T47D (cell line): ENCODE results near the gene TTYH1.

ENCODE experiments used
- DNase-seq, 2 experiments: peaks; one replicate each; pipeline versions ENCODE4 v3.0.0 to v3.0.0-alpha.2; 2011 to 2012; ENCODE audit warnings: low read depth in 1 of 2, low spot score in 1 of 2
- JUND ChIP-seq: IDR thresholded peaks from 2 replicates; pipeline ENCODE4 v1.6.1; 2012; ENCODE audit warnings: low read depth
- in situ Hi-C: cut with HindIII; loops from 2 replicates; pipeline ENCODE4 v1.10.0; 2016; ENCODE audit warnings: low sequenced_read_pairs, low pct_unique_long_range_greater_than_20kb

TTYH1 gene

GRCh38 chr19:54407780-54408179, 7.5 kb upstream of the TTYH1 start:
- TF ChIP-seq JUND, result no peak
- no peak for DNase-seq
- in situ Hi-C loops, result no loop called here

GRCh38 chr19:54408456-54409026, 6.7 kb upstream of the TTYH1 start:
- no peak for TF ChIP-seq JUND
- DNase-seq, result no peak
- in situ Hi-C loops, result no loop called here

GRCh38 chr19:54411033-54411432, 4.2 kb upstream of the TTYH1 start:
- TF ChIP-seq JUND, result no peak
- no peak for DNase-seq
- in situ Hi-C loops, result no loop called here

- in situ Hi-C loops, result no loop called here
- TF ChIP-seq JUND, result no peak
- no peak for DNase-seq
These were observed 2.4 kb upstream of the TTYH1 start for GRCh38 chr19:54412877-54413276.

GRCh38 chr19:54414156-54414555, 1.1 kb upstream of the TTYH1 start:
- no peak for TF ChIP-seq JUND
- DNase-seq, result no peak
- in situ Hi-C loops, result no loop called here

- no peak for TF ChIP-seq JUND
- in situ Hi-C loops, result no loop called here
- no peak for DNase-seq
These were observed 823 bp downstream of the TTYH1 start for GRCh38 chr19:54415901-54416673.

GRCh38 chr19:54416695-54417491, 1.6 kb downstream of the TTYH1 start:
- in situ Hi-C loops, result no loop called here
- no peak for DNase-seq
- TF ChIP-seq JUND, result no peak

- TF ChIP-seq JUND, result no peak
- in situ Hi-C loops, result no loop called here
- DNase-seq, result no peak
These were observed 3.0 kb downstream of the TTYH1 start for GRCh38 chr19:54418030-54418929.

- TF ChIP-seq JUND, result no peak
- in situ Hi-C loops, result no loop called here
- DNase-seq, result no peak
These were observed 3.9 kb downstream of the TTYH1 start for GRCh38 chr19:54418930-54419800.

GRCh38 chr19:54420068-54420382, 4.8 kb downstream of the TTYH1 start:
- no peak for DNase-seq
- in situ Hi-C loops, result no loop called here
- no peak for TF ChIP-seq JUND

GRCh38 chr19:54420383-54421168, 5.3 kb downstream of the TTYH1 start:
- TF ChIP-seq JUND, result no peak
- DNase-seq, result no peak
- in situ Hi-C loops, result no loop called here
